Measurements from ENCODE around the gene CEP112. TPM values are rescaled to one million over a fixed set of nuclear protein-coding genes. Genes with fewer than 3 reads are reported as not detected.

Gene CEP112
- total and polyA plus RNA-seq, 3 donors from 2014 or later = 50.2 to 107 (median 78.8) TPM

- TF ChIP-seq POLR2A (IDR thresholded peaks at IDR 0.05) (no peak), CTCF (IDR thresholded peaks at IDR 0.05) (no peak)
- no peaks in the 10 kb centered on the region for H3K36me3 ChIP-seq (ENCODE audit: low read depth, missing control alignments)
- no peak overlapping the region for H3K4me3 ChIP-seq
- no peak for DNase-seq
- 92 to 93% methylated on average over 4 of the region's 4 CpGs for whole genome bisulfite sequencing, 2 donors
- H3K9me3 ChIP-seq = no peaks in the 10 kb centered on the region
- no peak overlapping the region for H3K27ac ChIP-seq
- H3K4me1 ChIP-seq = no peaks in the 10 kb centered on the region
- intact Hi-C loops (cut with DNase I; ENCODE audit: low total_unique reads) = no loop called here
- no peaks in the 10 kb centered on the region for H3K27me3 ChIP-seq
Measured at GRCh38 chr17:65759532-65759931, 432.4 kb downstream of the CEP112 start.

GRCh38 chr17:65756760-65757159 is 435.2 kb downstream of the CEP112 start:
- Histone ChIP-seq H3K27ac (no peak overlapping the region), H3K4me1 (no peaks in the 10 kb centered on the region), H3K4me3 (no peak overlapping the region), H3K36me3 (ENCODE audit: low read depth, missing control alignments) (no peaks in the 10 kb centered on the region), H3K27me3 (no peaks in the 10 kb centered on the region), H3K9me3 (no peaks in the 10 kb centered on the region)
- no peak for DNase-seq
- TF ChIP-seq POLR2A (IDR thresholded peaks at IDR 0.05) (no peak), CTCF (IDR thresholded peaks at IDR 0.05) (no peak)
- intact Hi-C loops (cut with DNase I; ENCODE audit: low total_unique reads) = no loop called here

- Histone ChIP-seq H3K4me3 (no peak overlapping the region), H3K27me3 (no peaks in the 10 kb centered on the region), H3K9me3 (no peaks in the 10 kb centered on the region), H3K36me3 (ENCODE audit: low read depth, missing control alignments) (no peaks in the 10 kb centered on the region), H3K27ac (no peak overlapping the region), H3K4me1 (peaks cover 4% of the 10 kb centered on the region)
- DNase-seq = no peak
- intact Hi-C loops (cut with DNase I; ENCODE audit: low total_unique reads) = no loop called here
- TF ChIP-seq CTCF (IDR thresholded peaks at IDR 0.05) (no peak), POLR2A (IDR thresholded peaks at IDR 0.05) (no peak)
Measured at GRCh38 chr17:65755799-65756198, 436.1 kb downstream of the CEP112 start.

DNA sequence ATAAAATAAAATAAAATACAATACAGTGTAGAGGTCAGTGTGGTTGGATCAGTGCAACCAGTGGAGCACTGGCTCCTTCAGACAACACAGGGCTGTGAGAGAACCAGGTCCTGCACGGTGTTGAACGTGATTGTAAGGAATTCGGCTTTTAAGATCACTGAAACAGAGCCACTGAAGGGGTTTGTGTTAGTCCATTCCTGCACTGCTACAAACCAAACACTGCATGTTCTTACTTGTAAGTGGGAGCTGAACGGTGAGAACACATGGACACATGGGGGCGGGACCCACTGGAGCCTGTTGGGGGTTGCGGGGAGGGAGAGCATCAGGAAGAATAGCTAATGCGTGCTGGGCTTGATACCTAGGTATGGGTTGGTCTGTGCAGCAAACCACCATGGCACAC is 437.3 kb downstream of the CEP112 start:
- Histone ChIP-seq H3K4me1 (peaks cover 8% of the 10 kb centered on the region), H3K27me3 (no peaks in the 10 kb centered on the region), H3K9me3 (no peaks in the 10 kb centered on the region), H3K27ac (no peak overlapping the region), H3K36me3 (ENCODE audit: low read depth, missing control alignments) (no peaks in the 10 kb centered on the region), H3K4me3 (no peak overlapping the region)
- TF ChIP-seq CTCF (IDR thresholded peaks at IDR 0.05) = no peak
- no peak for TF ChIP-seq POLR2A (IDR thresholded peaks at IDR 0.05)
- WGBS, 2 donors = 93 to 95% methylated on average over 7 of the region's 7 CpGs
- DNase-seq = no peak
- intact Hi-C loops (cut with DNase I; ENCODE audit: low total_unique reads) = no loop called here

DNA sequence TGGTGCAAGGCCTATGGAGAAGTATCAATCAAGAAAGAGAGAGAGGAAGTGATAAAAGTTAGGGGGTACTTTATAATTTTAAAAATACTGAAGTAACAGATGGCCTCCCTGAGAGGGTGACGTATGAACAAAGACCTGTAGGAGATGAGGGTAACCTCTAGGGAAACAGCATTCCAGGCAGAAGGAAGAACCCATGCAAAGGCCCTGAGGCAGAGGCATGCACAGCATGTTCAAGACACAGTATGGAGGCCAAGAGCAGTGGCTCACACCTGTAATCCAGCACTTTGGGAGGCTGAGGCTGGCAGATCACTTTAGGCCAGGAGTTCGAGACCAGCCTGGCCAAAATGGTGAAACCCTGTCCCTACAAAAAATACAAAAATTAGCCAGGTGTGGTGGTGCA is 437.9 kb downstream of the CEP112 start:
- H3K36me3 ChIP-seq (ENCODE audit: low read depth, missing control alignments) = no peaks in the 10 kb centered on the region
- no peak overlapping the region for H3K4me3 ChIP-seq
- TF ChIP-seq POLR2A (IDR thresholded peaks at IDR 0.05) (no peak), CTCF (IDR thresholded peaks at IDR 0.05) (no peak)
- intact Hi-C loops (cut with DNase I; ENCODE audit: low total_unique reads) = no loop called here
- 56 to 85% methylated on average over 2 of the region's 2 CpGs for WGBS, 2 donors
- no peaks in the 10 kb centered on the region for H3K27me3 ChIP-seq
- H3K9me3 ChIP-seq = no peaks in the 10 kb centered on the region
- DNase-seq = no peak
- peaks cover 8% of the 10 kb centered on the region for H3K4me1 ChIP-seq
- no peak overlapping the region for H3K27ac ChIP-seq

Data from testis (tissue), 3 donors.